Measurements from ENCODE around the gene FYN. TPM values are rescaled to one million over a fixed set of nuclear protein-coding genes. Genes with fewer than 3 reads are reported as not detected.
A peak's percentile ranks its signal among the peaks of the same experiment; 100 is the strongest.

The FYN gene
- total and polyA plus RNA-seq, 2 donors from 2014 or later, result 34.5 to 52.4 TPM

DNA sequence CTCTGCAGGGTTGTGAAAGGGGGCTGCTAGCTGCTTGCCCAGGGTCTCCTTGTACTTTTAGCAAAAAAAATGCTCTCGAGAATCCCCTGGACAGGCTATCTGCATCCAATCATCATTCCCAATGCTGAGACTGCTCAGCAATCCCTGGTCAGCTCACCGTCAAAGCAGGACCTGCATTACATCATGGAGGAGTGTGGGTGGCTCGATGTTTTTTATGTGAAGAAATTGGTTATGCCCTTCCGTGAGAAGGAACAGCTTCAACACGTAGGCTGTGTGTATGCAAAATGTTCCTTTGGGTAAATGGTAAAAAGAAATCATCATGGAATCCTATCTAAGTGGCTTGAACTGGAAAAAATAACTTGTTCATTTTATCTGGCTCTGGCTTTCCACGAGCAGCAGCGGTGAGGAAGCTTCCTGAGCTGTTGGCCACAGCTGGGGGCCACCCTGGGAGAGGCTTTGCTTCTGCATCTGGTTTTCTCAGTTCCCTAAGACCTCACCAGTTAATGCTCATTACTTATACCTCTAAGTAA lies 111.4 kb downstream of the FYN start:
- Histone ChIP-seq H3K4me1 (ENCODE audit: control insufficient read depth in 2 of 3, insufficient read depth in 2 of 3, low read depth in 1 of 3, low read length in 3 of 3) (peaks cover 3 to 9% (median 4%) of the 10 kb centered on the region in 3 donors), H3K36me3 (ENCODE audit: control insufficient read depth in 2 of 3, insufficient read depth in 3 of 3, low read length in 3 of 3) (no peaks in the 10 kb centered on the region), H3K27me3 (ENCODE audit: control insufficient read depth, insufficient read depth, low read length) (no peaks in the 10 kb centered on the region), H3K9ac (ENCODE audit: low read length in 3 of 3) (no peak overlapping the region), H3K9me3 (ENCODE audit: control insufficient read depth in 2 of 3, insufficient read depth in 1 of 3, low read length in 3 of 3) (no peaks in the 10 kb centered on the region), H3K4me3 (ENCODE audit: low read length in 3 of 3) (no peak overlapping the region), H3K27ac (ENCODE audit: low read depth in 2 of 2, low read length in 2 of 2) (no peak overlapping the region)
- DNase-seq, result peak in 1 of 5 donors; percentile 40
- FAIRE-seq, result no peak
- intact Hi-C loops (cut with DNase I), result no loop called here
- TF ChIP-seq, protein P1, sequence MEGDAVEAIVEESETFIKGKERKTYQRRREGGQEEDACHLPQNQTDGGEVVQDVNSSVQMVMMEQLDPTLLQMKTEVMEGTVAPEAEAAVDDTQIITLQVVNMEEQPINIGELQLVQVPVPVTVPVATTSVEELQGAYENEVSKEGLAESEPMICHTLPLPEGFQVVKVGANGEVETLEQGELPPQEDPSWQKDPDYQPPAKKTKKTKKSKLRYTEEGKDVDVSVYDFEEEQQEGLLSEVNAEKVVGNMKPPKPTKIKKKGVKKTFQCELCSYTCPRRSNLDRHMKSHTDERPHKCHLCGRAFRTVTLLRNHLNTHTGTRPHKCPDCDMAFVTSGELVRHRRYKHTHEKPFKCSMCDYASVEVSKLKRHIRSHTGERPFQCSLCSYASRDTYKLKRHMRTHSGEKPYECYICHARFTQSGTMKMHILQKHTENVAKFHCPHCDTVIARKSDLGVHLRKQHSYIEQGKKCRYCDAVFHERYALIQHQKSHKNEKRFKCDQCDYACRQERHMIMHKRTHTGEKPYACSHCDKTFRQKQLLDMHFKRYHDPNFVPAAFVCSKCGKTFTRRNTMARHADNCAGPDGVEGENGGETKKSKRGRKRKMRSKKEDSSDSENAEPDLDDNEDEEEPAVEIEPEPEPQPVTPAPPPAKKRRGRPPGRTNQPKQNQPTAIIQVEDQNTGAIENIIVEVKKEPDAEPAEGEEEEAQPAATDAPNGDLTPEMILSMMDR (IDR thresholded peaks at IDR 0.05; ENCODE audit: borderline replicate concordance, extremely low read depth, insufficient read depth), result no peak

- DNase-seq (no peak), FAIRE-seq (no peak)
- Histone ChIP-seq H3K4me3 (ENCODE audit: low read length in 3 of 3) (no peak overlapping the region), H3K27ac (ENCODE audit: low read depth in 2 of 2, low read length in 2 of 2) (no peak overlapping the region), H3K9ac (ENCODE audit: low read length in 3 of 3) (no peak overlapping the region), H3K27me3 (ENCODE audit: control insufficient read depth, insufficient read depth, low read length) (no peaks in the 10 kb centered on the region), H3K9me3 (ENCODE audit: control insufficient read depth in 2 of 3, insufficient read depth in 1 of 3, low read length in 3 of 3) (no peaks in the 10 kb centered on the region), H3K36me3 (ENCODE audit: control insufficient read depth in 2 of 3, insufficient read depth in 3 of 3, low read length in 3 of 3) (no peaks in the 10 kb centered on the region), H3K4me1 (ENCODE audit: control insufficient read depth in 2 of 3, insufficient read depth in 2 of 3, low read depth in 1 of 3, low read length in 3 of 3) (peaks cover 3 to 9% (median 4%) of the 10 kb centered on the region in 3 donors)
- intact Hi-C loops (cut with DNase I), result no loop called here
- TF ChIP-seq, protein P1 (IDR thresholded peaks at IDR 0.05; ENCODE audit: borderline replicate concordance, extremely low read depth, insufficient read depth), result no peak
These were observed 112.0 kb downstream of the FYN start for GRCh38 chr6:111761212-111761611.

DNA sequence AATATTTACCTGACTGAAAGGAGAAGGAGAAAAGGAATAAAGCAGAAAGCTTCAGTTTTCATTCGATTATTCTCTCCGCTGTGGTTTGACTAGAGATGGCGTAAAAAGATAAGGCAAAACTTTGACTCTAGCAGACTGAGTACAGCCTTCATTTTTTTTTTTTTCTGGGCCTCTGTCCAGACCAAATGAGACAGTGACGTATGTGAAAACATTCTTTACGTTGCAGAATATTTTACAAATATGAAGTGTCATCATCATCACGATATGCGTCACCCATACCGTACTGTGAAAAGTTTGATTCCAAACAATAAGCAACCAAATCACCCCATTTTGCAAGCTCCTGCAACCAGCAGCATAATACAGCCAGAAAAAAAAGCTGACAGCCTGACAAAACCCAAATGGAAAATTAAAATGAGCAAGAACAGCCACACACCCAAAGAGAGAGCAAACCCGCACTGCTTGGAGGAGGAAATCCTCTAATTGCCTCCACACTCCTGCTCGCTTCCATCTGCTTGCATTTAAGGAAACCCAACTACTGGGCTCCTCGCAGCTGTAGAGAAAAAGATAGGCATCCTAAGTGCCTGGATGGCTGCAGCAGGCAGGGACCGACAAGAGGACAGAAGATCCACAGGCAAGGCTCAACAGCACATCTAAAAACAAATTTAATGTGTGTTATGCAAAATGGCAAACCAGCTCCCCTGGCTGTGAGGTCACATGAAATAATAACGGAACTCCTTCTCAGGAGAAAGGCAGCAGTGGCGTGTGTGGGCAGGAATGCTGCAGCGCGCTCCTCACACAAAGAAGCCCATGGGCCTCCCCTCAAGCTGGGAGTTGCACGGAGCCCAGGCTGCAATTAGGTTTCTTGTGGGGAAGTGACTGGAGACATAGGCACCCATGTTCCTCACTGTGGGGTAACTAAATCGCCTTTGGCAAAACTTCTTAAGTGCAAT lies 113.1 kb downstream of the FYN start:
- Histone ChIP-seq H3K4me1 (ENCODE audit: control insufficient read depth in 2 of 3, insufficient read depth in 2 of 3, low read depth in 1 of 3, low read length in 3 of 3) (peaks cover 3 to 9% (median 4%) of the 10 kb centered on the region in 3 donors), H3K27me3 (ENCODE audit: control insufficient read depth, insufficient read depth, low read length) (no peaks in the 10 kb centered on the region), H3K9me3 (ENCODE audit: control insufficient read depth in 2 of 3, insufficient read depth in 1 of 3, low read length in 3 of 3) (no peaks in the 10 kb centered on the region), H3K36me3 (ENCODE audit: control insufficient read depth in 2 of 3, insufficient read depth in 3 of 3, low read length in 3 of 3) (no peaks in the 10 kb centered on the region), H3K9ac (ENCODE audit: low read length in 3 of 3) (no peak overlapping the region), H3K27ac (ENCODE audit: low read depth in 2 of 2, low read length in 2 of 2) (peak overlapping the region in 1 of 2 donors; percentile 26), H3K4me3 (ENCODE audit: low read length in 3 of 3) (no peak overlapping the region)
- peak in 2 of 5 donors; percentile 48 to 79 for DNase-seq
- TF ChIP-seq, protein P1 (IDR thresholded peaks at IDR 0.05; ENCODE audit: borderline replicate concordance, extremely low read depth, insufficient read depth), result no peak
- intact Hi-C loops (cut with DNase I), result no loop called here
- no peak for FAIRE-seq
